Retinal pigment epithelial cell (primary cell): Measurements from ENCODE around the gene GPR52.

ENCODE experiments used
- DNase-seq: peaks from one replicate; pipeline ENCODE4 v3.0.0-alpha.2; 2010; ENCODE audit warnings: low read depth
- H3K4me3 ChIP-seq: 2 replicates; pipeline ENCODE4 v1.5.1; 2011; ENCODE audit warnings: mild to moderate bottlenecking, low read length, control low read depth, moderate library complexity
- TF ChIP-seq, protein P1 (sequence below): conservative IDR thresholded peaks from 2 replicates; pipeline ENCODE4 v1.5.1; 2011; ENCODE audit warnings: low read depth, low read length, control low read depth, inconsistent platforms

The GPR52 gene

DNA sequence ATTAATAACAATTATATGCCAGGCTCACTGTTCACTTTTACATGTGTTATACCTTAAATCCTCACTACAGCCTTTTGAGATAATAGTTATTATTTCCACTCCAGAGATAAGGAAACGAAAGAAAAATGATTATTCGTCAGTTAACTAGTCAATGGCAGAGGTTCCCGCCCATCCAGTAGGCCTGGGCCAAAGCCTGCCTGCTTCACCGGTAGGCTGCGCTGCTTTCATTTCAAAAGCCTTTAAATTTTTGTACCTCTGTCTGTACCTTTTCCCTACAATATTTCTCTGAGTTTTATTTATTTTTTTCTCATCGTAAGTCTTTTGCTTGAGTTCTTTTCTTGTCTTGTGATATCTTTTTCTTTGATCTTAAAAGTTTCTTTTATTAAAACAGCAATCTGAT lies 3.6 kb downstream of the GPR52 start:
- no peak overlapping the region for H3K4me3 ChIP-seq
- no peak for DNase-seq
- TF ChIP-seq, protein P1, sequence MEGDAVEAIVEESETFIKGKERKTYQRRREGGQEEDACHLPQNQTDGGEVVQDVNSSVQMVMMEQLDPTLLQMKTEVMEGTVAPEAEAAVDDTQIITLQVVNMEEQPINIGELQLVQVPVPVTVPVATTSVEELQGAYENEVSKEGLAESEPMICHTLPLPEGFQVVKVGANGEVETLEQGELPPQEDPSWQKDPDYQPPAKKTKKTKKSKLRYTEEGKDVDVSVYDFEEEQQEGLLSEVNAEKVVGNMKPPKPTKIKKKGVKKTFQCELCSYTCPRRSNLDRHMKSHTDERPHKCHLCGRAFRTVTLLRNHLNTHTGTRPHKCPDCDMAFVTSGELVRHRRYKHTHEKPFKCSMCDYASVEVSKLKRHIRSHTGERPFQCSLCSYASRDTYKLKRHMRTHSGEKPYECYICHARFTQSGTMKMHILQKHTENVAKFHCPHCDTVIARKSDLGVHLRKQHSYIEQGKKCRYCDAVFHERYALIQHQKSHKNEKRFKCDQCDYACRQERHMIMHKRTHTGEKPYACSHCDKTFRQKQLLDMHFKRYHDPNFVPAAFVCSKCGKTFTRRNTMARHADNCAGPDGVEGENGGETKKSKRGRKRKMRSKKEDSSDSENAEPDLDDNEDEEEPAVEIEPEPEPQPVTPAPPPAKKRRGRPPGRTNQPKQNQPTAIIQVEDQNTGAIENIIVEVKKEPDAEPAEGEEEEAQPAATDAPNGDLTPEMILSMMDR, result no peak

GRCh38 chr1:174465855-174466254 lies 18.1 kb downstream of the GPR52 start:
- TF ChIP-seq, protein P1, result no peak
- DNase-seq, result no peak
- no peak overlapping the region for H3K4me3 ChIP-seq

- TF ChIP-seq, protein P1, result no peak
- H3K4me3 ChIP-seq, result no peak overlapping the region
- no peak for DNase-seq
Measured at GRCh38 chr1:174466607-174467006, 18.8 kb downstream of the GPR52 start.

DNA sequence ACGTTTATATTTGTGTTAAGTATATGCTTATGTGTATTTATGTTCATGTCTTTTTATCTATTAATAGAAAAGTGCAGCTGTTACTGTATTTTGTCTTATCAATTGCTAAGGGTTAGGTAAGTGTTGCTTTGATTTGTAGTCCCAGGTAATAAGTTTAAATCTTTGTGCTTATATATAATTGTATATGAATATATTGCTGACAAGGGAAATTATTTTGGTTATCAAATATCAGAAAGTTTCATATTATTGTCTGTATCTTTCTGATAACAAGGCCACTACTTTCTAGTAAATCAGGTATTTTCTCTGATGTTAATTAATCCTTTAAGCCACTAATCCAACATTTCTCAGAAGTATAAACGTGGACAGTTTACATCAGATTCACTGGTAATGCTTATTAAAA lies 21.3 kb downstream of the GPR52 start:
- DNase-seq, result no peak
- TF ChIP-seq, protein P1, result no peak
- no peak overlapping the region for H3K4me3 ChIP-seq

- no peak for DNase-seq
- no peak overlapping the region for H3K4me3 ChIP-seq
- TF ChIP-seq, protein P1, result no peak
Measured at GRCh38 chr1:174469687-174470086, 21.9 kb downstream of the GPR52 start.

- no peak overlapping the region for H3K4me3 ChIP-seq
- TF ChIP-seq, protein P1, result no peak
- no peak for DNase-seq
Measured at GRCh38 chr1:174479281-174479680, 31.5 kb downstream of the GPR52 start.

DNA sequence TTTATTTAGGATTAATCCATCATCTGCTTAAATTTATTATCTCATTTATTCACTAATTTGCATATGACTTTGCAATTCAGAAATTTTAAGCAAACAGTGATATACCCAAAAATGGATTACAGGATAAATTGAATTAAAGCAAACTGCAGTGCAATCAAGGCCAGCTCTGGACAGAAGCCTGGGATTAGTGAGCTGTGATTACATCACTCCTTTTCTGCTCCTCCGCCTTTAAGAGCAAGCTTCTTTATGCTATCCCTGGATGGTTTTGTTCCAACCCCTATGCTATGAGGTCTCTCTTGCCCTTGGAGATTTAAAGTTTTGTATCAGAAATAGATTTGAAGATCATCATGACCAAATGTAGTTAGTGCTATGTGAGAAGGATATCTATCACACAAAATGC lies 32.6 kb downstream of the GPR52 start:
- H3K4me3 ChIP-seq, result no peak overlapping the region
- TF ChIP-seq, protein P1, result no peak
- no peak for DNase-seq
